IPS-20b (cell line): Measurements from ENCODE around the gene GID8.

Experiments
- H3K27ac ChIP-seq: one replicate; pipeline ENCODE4 v1.5.1; 2013; ENCODE audit warnings: low read length
- H3K27me3 ChIP-seq: 2 replicates; pipeline ENCODE4 v1.6.1; 2013; ENCODE audit warnings: mild to moderate bottlenecking, low read length, inconsistent platforms; ENCODE audit not compliant: insufficient read depth
- H3K36me3 ChIP-seq: 2 replicates; pipeline ENCODE4 v1.6.1; 2013; ENCODE audit warnings: low read depth, mild to moderate bottlenecking, inconsistent platforms, low read length, moderate library complexity; ENCODE audit not compliant: insufficient read depth
- H3K4me1 ChIP-seq: 2 replicates; pipeline ENCODE4 v1.6.1; 2013; ENCODE audit warnings: mild to moderate bottlenecking, control low read depth, inconsistent platforms, low read length, moderate library complexity; ENCODE audit not compliant: insufficient read depth
- H3K4me3 ChIP-seq: 2 replicates; pipeline ENCODE4 v1.5.1; 2013; ENCODE audit warnings: mild to moderate bottlenecking, low read length, inconsistent platforms
- H3K9ac ChIP-seq: 2 replicates; pipeline ENCODE4 v1.6.1; 2013; ENCODE audit warnings: low read depth, mild to moderate bottlenecking, inconsistent platforms, low read length, moderate library complexity
- H3K9me3 ChIP-seq: 2 replicates; pipeline ENCODE4 v1.6.1; 2013; ENCODE audit warnings: mild to moderate bottlenecking, low read depth, low read length, inconsistent platforms; ENCODE audit not compliant: insufficient read depth

GID8 gene

DNA sequence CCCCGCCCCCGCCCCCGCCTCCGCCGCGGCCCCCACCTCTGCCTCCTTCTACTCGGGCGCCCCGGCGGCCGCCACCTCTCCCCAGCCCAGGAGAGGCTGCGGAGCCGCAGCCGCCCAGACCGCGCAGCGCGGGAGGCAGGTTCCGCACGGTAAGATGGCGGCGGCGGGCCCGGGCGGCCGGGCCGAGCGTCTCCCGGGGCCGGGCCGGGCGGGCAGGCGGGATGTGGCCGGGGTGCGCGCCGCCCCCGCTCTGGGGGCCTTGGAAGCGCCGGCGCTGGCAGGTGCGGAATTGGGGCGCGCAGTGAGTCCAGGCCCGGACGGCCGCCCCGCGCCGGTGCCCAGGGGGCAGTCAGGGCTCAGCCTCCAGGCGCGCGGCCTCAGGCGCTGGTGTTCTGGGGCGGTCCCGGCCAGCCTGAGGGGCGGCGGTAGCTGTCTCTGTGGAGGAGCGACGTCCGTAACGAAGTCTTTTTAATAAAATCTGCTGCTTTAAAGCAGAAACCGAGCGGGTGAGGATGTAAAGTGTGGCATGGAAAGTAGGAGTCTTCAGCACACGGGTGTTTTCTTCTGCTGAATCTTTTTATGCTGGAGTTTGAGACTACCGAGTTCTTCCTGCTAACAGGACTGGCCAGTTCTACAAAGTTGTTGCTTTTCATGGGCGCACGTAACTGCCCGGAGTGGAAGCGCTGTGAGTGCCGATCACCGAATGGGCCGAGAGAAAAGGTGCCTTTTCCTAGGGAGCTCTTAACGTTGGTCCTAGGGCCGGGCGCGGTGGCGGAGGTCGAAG is at the start of gene GID8:
Gene GID8 (plus strand): TSS at position 43 of the 784 bp plus-strand sequence. CDS start 3,356 bp downstream, outside the sequence.
- Histone ChIP-seq H3K9me3 (no peaks in the 10 kb centered on the region), H3K9ac (peak within 1 kb of the TSS; percentile 99), H3K4me1 (peaks cover 31% of the 10 kb centered on the region), H3K36me3 (peaks cover 57% of the 10 kb centered on the region), H3K27ac (peak within 1 kb of the TSS; percentile 100), H3K4me3 (peak within 1 kb of the TSS; percentile 100), H3K27me3 (no peaks in the 10 kb centered on the region)

DNA sequence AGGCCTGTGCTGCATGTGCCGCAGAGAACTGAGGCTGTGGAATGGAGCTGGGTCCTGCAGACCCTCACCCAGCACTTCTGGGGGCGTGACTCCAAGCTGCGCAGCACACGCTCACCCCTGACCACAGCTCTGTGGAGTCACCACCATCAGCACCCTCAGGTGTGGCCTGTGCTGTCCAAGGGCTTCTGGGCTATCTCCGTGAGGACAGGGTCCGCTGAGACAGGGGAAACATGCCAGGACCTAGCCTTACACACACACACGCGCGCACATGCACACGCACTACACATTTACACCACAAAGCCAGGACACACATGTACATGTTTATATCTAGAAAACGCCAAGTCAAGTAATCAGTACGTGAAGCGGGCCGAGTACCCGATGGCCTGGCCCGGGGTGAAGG is 49.5 kb upstream of the GID8 start:
- Histone ChIP-seq H3K4me1 (peaks cover 4% of the 10 kb centered on the region; the same call in 1 of the 2 replicates), H3K9ac (no peak overlapping the region), H3K36me3 (peaks cover 71% of the 10 kb centered on the region), H3K27me3 (no peaks in the 10 kb centered on the region), H3K27ac (no peak overlapping the region), H3K9me3 (no peaks in the 10 kb centered on the region), H3K4me3 (no peak overlapping the region)

DNA sequence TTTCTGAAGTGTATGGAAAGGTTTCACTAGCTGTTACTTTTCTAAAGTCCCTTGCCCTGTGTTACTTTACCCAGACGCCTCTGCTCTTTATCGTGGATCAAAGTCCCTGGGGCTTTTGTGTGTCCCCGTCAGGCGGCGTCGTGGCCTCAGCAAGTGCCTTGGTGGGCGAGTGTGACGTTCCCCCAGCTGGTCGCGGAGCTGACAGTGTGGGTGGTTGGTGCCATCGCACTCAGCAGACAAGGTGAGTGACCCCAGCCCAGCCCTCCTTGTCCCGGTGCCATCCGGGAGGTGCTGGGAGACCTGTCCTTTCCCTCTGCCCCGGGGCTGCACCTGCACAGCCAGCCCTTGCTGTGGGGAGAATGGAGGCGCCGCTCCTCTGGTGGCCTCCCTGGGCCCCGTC is 49.0 kb upstream of the GID8 start:
- Histone ChIP-seq H3K9ac (no peak overlapping the region), H3K27me3 (no peaks in the 10 kb centered on the region), H3K9me3 (no peaks in the 10 kb centered on the region), H3K4me1 (peaks cover 4% of the 10 kb centered on the region; the same call in 1 of the 2 replicates), H3K27ac (no peak overlapping the region), H3K4me3 (no peak overlapping the region), H3K36me3 (peaks cover 76% of the 10 kb centered on the region)

DNA sequence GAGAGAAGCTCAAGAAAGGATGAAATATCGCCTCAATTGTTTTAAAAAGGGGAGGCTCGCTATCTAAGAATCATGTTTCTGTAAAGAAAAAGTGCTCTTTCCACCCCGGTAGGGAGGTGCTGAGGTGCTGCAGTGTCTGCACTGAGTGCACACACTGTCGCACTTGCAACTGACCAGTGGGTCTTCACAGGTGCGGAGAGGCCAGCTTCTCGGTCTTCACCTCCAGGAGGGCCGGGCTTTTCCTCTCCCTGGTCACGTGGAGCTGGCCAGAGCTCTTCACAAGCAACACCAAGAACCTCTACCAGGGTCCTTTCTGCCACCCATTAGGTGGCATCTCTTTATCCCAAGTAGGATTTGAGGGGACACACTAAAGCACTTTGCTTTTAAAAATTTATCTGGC is 48.5 kb upstream of the GID8 start:
- Histone ChIP-seq H3K4me3 (no peak overlapping the region), H3K9ac (no peak overlapping the region), H3K27me3 (no peaks in the 10 kb centered on the region), H3K4me1 (no peaks in the 10 kb centered on the region; the same call in 1 of the 2 replicates), H3K27ac (no peak overlapping the region), H3K9me3 (no peaks in the 10 kb centered on the region), H3K36me3 (peaks cover 81% of the 10 kb centered on the region)

DNA sequence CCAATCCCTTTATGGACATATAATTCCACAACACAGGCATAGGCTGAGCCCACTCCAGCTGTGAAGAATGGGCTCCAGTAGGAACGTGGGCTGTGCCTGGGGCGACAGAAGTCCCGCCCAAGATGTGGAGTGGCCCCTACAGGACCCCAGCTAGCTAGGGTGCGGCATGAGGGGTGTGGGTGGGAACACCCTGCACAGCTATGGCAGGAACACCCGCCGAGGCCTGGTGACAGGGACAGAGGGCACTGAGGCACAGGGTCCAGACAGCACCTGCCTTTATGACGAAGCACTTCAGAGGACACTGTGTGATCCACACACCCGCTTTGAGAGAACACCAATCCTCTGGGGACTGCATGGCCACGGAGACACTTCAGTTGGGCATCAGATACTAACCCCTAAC is 48.1 kb upstream of the GID8 start:
- H3K36me3 ChIP-seq = peaks cover 86% of the 10 kb centered on the region

DNA sequence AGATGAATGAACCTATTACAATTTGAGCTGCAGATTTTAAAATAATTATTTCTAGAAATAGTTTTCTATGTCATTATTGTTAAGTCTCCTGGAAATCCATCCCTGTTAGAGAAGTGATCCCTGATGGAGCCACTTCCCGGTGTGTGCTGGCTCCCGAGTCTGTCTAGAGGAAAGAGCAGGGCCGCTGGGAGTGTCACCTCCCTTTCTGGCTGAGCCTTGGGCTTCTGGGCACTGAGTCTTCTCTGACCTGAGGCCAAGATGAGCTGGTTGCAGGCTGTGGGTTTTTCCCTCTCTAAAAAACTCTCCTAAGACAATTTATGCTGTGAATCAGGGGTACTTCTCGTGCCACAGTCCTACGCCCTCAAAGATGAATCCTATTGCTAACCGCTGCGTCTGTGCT is 47.5 kb upstream of the GID8 start:
- H3K9ac ChIP-seq = no peak overlapping the region
- H3K27ac ChIP-seq = no peak overlapping the region
- peaks cover 92% of the 10 kb centered on the region for H3K36me3 ChIP-seq
- no peaks in the 10 kb centered on the region for H3K4me1 ChIP-seq
- H3K9me3 ChIP-seq = no peaks in the 10 kb centered on the region
- no peak overlapping the region for H3K4me3 ChIP-seq
- no peaks in the 10 kb centered on the region for H3K27me3 ChIP-seq

More for the DNA sequence above, 48.1 kb upstream of the GID8 start:
- Histone ChIP-seq H3K9me3 (no peaks in the 10 kb centered on the region), H3K4me1 (no peaks in the 10 kb centered on the region), H3K27ac (no peak overlapping the region), H3K9ac (no peak overlapping the region), H3K27me3 (no peaks in the 10 kb centered on the region), H3K4me3 (no peak overlapping the region)

DNA sequence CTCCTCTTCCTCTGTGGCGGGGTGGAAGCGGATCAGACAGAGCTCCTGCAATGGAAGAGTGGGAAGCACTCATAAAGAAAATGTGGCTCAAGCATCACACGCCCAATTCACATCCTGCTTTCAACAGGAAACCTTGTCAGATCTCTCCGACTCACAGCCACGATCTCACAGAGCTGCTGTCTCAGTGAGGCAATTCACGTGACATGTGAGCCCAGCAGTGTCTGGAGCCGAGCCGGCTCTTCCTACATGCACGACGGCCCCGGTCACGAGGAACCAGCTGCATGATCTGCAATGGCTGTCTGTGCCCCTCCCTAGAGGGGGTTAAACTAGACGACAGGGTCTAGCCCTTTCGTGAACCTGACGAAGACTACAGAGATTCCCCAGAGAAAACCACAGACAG is 46.8 kb upstream of the GID8 start:
- Histone ChIP-seq H3K27ac (no peak overlapping the region), H3K36me3 (peaks cover 98% of the 10 kb centered on the region), H3K4me3 (no peak overlapping the region), H3K4me1 (no peaks in the 10 kb centered on the region), H3K9me3 (no peaks in the 10 kb centered on the region), H3K27me3 (no peaks in the 10 kb centered on the region), H3K9ac (no peak overlapping the region)

DNA sequence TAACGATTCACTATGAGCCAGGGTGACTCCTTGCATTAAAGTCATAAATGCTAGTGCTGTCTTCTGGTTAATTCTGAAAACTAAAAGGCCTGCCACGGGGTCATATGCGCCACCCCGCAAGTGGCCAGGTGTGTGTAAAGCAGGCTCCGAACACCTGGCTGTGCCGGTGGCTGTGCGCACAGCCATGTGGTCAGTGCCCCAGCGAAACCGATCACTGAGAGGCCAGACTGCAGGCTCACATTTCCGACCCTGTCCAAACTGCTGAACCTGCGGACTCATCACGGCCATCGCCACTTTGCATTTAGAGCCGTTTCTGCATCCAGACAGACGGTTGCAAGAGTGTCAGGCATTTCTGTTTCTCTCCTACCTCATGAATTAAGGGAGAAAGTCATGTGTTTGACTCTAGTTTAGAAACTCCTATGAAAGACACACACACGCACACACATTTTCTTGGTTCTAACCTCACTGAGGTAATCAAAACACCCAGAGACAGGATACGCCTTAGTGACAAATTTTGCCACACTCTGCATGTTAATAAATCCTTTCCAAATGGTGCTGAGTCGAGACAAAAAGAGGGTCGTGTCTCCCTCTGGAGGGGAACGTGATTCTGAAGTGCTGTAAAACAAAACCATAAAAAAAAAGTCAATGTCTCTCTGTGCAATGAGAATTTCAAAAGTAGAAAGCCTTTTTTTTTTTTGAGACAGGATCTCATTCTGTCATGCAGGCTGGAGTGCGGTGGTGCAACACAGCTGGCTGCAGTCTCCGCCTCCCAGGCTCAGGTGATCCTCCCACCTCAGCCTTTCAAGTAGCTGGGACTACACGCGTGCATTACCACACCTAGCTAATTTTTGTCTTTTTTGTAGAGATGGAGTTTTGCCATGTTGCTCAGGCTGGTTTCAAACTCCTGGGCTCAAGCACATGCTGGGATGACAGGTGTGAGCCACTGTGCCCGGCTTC is 45.3 kb upstream of the GID8 start:
- no peak overlapping the region for H3K27ac ChIP-seq
- no peaks in the 10 kb centered on the region for H3K27me3 ChIP-seq
- peaks cover 96% of the 10 kb centered on the region for H3K36me3 ChIP-seq
- no peaks in the 10 kb centered on the region for H3K9me3 ChIP-seq
- H3K9ac ChIP-seq = no peak overlapping the region
- no peak overlapping the region for H3K4me3 ChIP-seq
- no peaks in the 10 kb centered on the region for H3K4me1 ChIP-seq

DNA sequence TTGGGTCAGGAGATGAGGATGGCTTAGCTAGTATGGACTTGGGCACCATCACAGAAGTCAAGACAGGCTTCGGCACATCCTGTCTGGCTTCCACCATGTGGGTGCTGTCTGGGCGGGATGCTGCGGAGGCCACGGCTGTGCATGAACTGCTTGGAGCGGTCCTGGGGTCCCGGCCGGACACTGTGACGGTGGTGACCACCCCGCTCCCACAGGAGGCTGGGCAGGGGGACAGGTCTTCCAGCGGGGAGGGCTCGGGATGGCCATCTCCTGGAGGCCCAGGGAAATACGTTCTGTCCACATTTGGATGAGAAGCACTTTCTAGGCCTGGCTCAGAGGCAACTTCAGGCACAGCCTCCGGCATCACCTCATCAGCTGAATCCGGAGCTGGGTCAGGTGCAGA is 44.2 kb upstream of the GID8 start:
- Histone ChIP-seq H3K27me3 (no peaks in the 10 kb centered on the region), H3K9ac (no peak overlapping the region), H3K27ac (no peak overlapping the region), H3K9me3 (no peaks in the 10 kb centered on the region), H3K36me3 (peaks cover 85% of the 10 kb centered on the region), H3K4me3 (no peak overlapping the region), H3K4me1 (no peaks in the 10 kb centered on the region)

DNA sequence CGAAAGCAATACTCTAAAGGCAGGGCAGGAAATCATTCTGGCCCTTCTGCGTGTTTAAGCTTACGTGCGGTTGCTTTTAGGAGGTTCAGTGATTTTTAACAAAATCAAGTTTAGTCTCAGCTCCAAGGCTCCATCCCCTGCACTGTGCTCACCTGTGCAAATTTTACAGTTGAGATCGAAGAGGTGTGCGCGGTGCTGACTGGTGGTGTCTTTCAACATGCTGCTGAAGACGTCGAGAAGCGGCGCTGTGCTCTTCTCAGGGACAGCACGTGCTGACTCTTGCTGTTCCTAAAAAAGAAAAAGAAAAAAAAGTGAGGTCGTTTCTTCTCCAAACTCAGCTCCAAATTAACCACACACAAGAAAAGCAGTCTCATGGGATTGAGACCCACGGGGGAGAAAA is 43.7 kb upstream of the GID8 start:
- Histone ChIP-seq H3K27me3 (no peaks in the 10 kb centered on the region), H3K36me3 (peaks cover 79% of the 10 kb centered on the region), H3K9ac (no peak overlapping the region), H3K9me3 (no peaks in the 10 kb centered on the region), H3K4me1 (peaks cover 3% of the 10 kb centered on the region), H3K27ac (no peak overlapping the region), H3K4me3 (no peak overlapping the region)

DNA sequence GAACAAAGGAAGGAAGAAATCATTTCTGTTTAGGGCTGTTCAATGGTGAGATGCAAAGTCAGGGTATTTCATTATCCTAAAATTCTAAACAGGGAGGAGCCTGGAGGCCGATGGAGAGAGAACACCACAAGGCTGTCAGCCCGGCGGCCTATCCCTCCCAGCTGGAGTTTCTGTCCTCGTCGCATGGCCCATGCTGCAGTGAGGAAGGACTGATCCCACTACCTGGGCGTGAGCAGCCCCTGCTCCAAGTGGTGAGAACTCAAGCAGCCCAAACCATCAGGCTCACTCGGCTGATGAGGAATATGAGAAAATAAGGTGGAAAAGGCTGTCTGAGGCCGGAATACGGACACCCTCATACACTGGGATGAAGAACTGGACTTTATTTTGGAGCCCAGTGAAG is 42.4 kb upstream of the GID8 start:
- no peak overlapping the region for H3K27ac ChIP-seq
- H3K4me3 ChIP-seq = no peak overlapping the region
- H3K9me3 ChIP-seq = no peaks in the 10 kb centered on the region
- peaks cover 12% of the 10 kb centered on the region for H3K4me1 ChIP-seq
- H3K36me3 ChIP-seq = peaks cover 66% of the 10 kb centered on the region
- no peak overlapping the region for H3K9ac ChIP-seq
- H3K27me3 ChIP-seq = no peaks in the 10 kb centered on the region
